Endothelial cell of umbilical vein (primary cell): ENCODE data around the gene PTPRD. TPM values are rescaled to one million over a fixed set of nuclear protein-coding genes. Genes with fewer than 3 reads are reported as not detected.

Experiments
- BruUV-seq: library from RNA; stranded (reverse); fragments of 400-500 nt; replicated peaks from 2 replicates; lab custom pipeline; 2021; lab: Mats Ljungman, UMichigan
- CTCF ChIA-PET: fragments of 300-600, 350-600 bp; sonication (Branson Sonifier 250); formaldehyde crosslinking; loops from one replicate; lab custom pipeline; 2021; ENCODE audit warnings: antibody characterized with exemption, inconsistent platforms; lab: Charles Lee
- POLR2A ChIA-PET: fragments of 300-600, 350-600 bp; sonication (Branson Sonifier 250); formaldehyde crosslinking; loops from one replicate; lab custom pipeline; 2021; ENCODE audit warnings: antibody characterized with exemption, inconsistent platforms; lab: Charles Lee
- DNase-seq: peaks from one replicate; pipeline ENCODE4 v3.0.0-alpha.2; 2011; ENCODE audit warnings: low read depth, low spot score
- FAIRE-seq: peaks from 2 replicates; lab custom pipeline; 2011; peaks lifted over from hg19 to GRCh38; lab: Jason Lieb, UNC
- H2AFZ ChIP-seq: 2 replicates; pipeline ENCODE4 v1.6.0; 2012; ENCODE audit warnings: low read depth, low read length, control low read depth, inconsistent platforms
- H3K27ac ChIP-seq: 2 replicates; pipeline ENCODE4 v1.5.1; 2011; ENCODE audit warnings: low read depth, mild to moderate bottlenecking, control low read depth, low read length, moderate library complexity; ENCODE audit not compliant: insufficient read depth
- H3K27me3 ChIP-seq, 2 experiments: 2 replicates each; pipeline versions ENCODE4 v1.6.0 to v1.6.1; 2011; ENCODE audit warnings: low read length in 2 of 2, mixed read lengths in 1 of 2; ENCODE audit not compliant: control insufficient read depth in 2 of 2, insufficient read depth in 2 of 2
- H3K36me3 ChIP-seq, 2 experiments: 2 replicates in 1 of 2; 3 replicates in 1 of 2; pipeline ENCODE4 v1.5.1; 2011; ENCODE audit warnings: low read length in 2 of 2, mild to moderate bottlenecking in 1 of 2, moderate library complexity in 1 of 2; ENCODE audit not compliant: control insufficient read depth in 2 of 2, insufficient read depth in 2 of 2; ENCODE audit errors: extremely low read depth in 1 of 2
- H3K4me1 ChIP-seq: 3 replicates; pipeline ENCODE4 v1.5.1; 2011; ENCODE audit warnings: mild to moderate bottlenecking, low read length; ENCODE audit not compliant: control insufficient read depth, insufficient read depth; ENCODE audit errors: extremely low read depth
- H3K4me2 ChIP-seq: 2 replicates; pipeline ENCODE4 v1.6.1; 2011; ENCODE audit warnings: low read length, control low read depth, mixed read lengths; ENCODE audit not compliant: insufficient read depth
- H3K4me3 ChIP-seq, 3 experiments: fragments of 200-600 bp in 1 of 3; sonication (generic), shearing (Covaris generic) in 1 of 3; replicated peaks in 1 of 3; 2 replicates each; pipeline ENCODE4 v1.5.1; 2011 to 2016; ENCODE audit warnings: control low read depth in 3 of 3, low read length in 3 of 3, mild to moderate bottlenecking in 2 of 3, inconsistent platforms in 1 of 3, low read depth in 1 of 3, moderate library complexity in 1 of 3; ENCODE audit not compliant: insufficient read depth in 1 of 3
- H3K79me2 ChIP-seq: 2 replicates; pipeline ENCODE4 v1.6.0; 2012; ENCODE audit warnings: low read length, inconsistent platforms; ENCODE audit not compliant: control insufficient read depth, insufficient read depth
- H3K9ac ChIP-seq: replicated peaks from 2 replicates; pipeline ENCODE3; 2011; ENCODE audit warnings: low read length, control low read depth; ENCODE audit not compliant: insufficient read depth; ENCODE audit errors: extremely low read depth
- H3K9me1 ChIP-seq: replicated peaks from 3 replicates; pipeline ENCODE4 v1.6.0; 2011; ENCODE audit warnings: mild to moderate bottlenecking, low read length; ENCODE audit not compliant: control insufficient read depth, insufficient read depth; ENCODE audit errors: extremely low read depth
- H3K9me3 ChIP-seq: replicated peaks from 2 replicates; pipeline ENCODE4 v1.5.1; 2012; ENCODE audit warnings: low read length, inconsistent platforms; ENCODE audit not compliant: control insufficient read depth, insufficient read depth
- H4K20me1 ChIP-seq: replicated peaks from 2 replicates; pipeline ENCODE3; 2011; ENCODE audit warnings: mild to moderate bottlenecking, low read length; ENCODE audit not compliant: control insufficient read depth, insufficient read depth; ENCODE audit errors: extremely low read depth
- EZH2 ChIP-seq: IDR thresholded peaks from 2 replicates; pipeline ENCODE4 v1.6.1; 2012; ENCODE audit warnings: borderline replicate concordance, low read depth, mild to moderate bottlenecking, moderate library complexity, low read length, inconsistent platforms; ENCODE audit not compliant: severe bottlenecking
- FOS ChIP-seq: IDR thresholded peaks from 2 replicates; pipeline ENCODE4 v1.6.1; 2011; ENCODE audit warnings: mild to moderate bottlenecking, low read length, moderate library complexity, borderline replicate concordance; ENCODE audit not compliant: insufficient read depth
- GATA2 ChIP-seq: IDR thresholded peaks from 2 replicates; pipeline ENCODE4 v1.7.0; 2011; ENCODE audit warnings: low read depth, mild to moderate bottlenecking, moderate library complexity, mixed read lengths, low read length; ENCODE audit not compliant: insufficient read length, insufficient read depth
- JUN ChIP-seq: IDR thresholded peaks from 2 replicates; pipeline ENCODE4 v1.6.1; 2011; ENCODE audit warnings: borderline replicate concordance, low read depth; ENCODE audit not compliant: insufficient read length, insufficient read depth
- MYC ChIP-seq: IDR thresholded peaks from one replicate; pipeline ENCODE4 v1.6.1; 2011; ENCODE audit warnings: mild to moderate bottlenecking, low read depth, low read length
- POLR2A ChIP-seq: IDR thresholded peaks from 2 replicates; pipeline ENCODE4 v1.6.1; 2012; ENCODE audit warnings: low read depth, mild to moderate bottlenecking, control low read depth, low read length
- POLR2AphosphoS5 ChIP-seq: IDR thresholded peaks from 2 replicates; pipeline ENCODE4 v1.6.1; 2012; ENCODE audit warnings: low read depth, mild to moderate bottlenecking, control low read depth, low read length, moderate library complexity; ENCODE audit not compliant: insufficient read depth
- dilution Hi-C: fragments of 300-500 bp; cut with MboI; formaldehyde crosslinking; loops from one replicate; pipeline ENCODE4 v1.15.0; 2019; ENCODE audit warnings: low sequenced_read_pairs; ENCODE audit not compliant: extremely low pct_ligation_motif_present
- intact Hi-C: fragments of 100-400 bp; cut with micrococcal nuclease; formaldehyde crosslinking; loops from one replicate; pipeline ENCODE4 v1.10.0; 2022
- polyA plus RNA-seq, 4 experiments: library from polyadenylated mRNA; depleted of rRNA in 3 of 4; stranded (reverse) in 3 of 4; unstranded in 1 of 4; fragments of >200 nt; gene quantifications; 2 replicates each; pipeline versions ENCODE4 v1.2.1 to v1.2.3, GENCODE V29; 2011 to 2012; ENCODE audit warnings: missing spikeins in 1 of 4
- total RNA-seq: library from RNA; stranded (reverse); gene quantifications from 2 replicates; pipeline ENCODE4 v1.2.3, GENCODE V29; 2021
- TF ChIP-seq, protein P1 (sequence below), 2 donors: IDR thresholded peaks; 1 replicate in 1 of 2; 2 replicates in 1 of 2; pipeline ENCODE4 v1.5.1; 2011; ENCODE audit warnings: low read length in 2 of 2, mild to moderate bottlenecking in 2 of 2, moderate library complexity in 2 of 2, control low read depth in 1 of 2, inconsistent platforms in 1 of 2, low read depth in 1 of 2; ENCODE audit not compliant: insufficient read depth in 1 of 2; ENCODE audit errors: extremely low read depth in 1 of 2
- TF ChIP-seq, protein P2 (sequence below): IDR thresholded peaks from 2 replicates; pipeline ENCODE4 v1.6.1; 2011; ENCODE audit not compliant: insufficient read depth, insufficient read length

Gene PTPRD
- total and polyA plus RNA-seq, 2 donors (not counting 3 experiments of a cell fraction or from before 2014, with no cell fraction given), result 5.5 to 5.7 TPM

DNA sequence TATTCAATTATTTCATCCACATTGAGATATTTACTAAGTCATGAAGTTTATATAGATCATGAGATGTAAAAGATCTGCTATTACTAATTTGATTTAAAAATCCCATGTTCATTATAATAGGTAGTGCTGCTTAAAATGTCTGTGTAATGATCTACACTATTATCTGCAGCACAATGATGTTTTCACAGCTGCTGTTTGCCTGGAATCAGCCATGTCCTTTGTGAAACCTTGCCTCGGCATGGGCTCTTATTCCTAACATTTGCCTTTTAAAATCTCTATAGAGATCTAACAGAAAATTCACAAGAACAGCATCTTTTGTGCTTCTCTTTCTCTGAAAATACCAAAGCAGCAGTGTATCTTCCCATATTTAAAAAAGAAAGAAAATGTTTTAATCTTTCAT is 444.6 kb downstream of the PTPRD start:
- Histone ChIP-seq H3K9me3 (no peaks in the 10 kb centered on the region), H2AFZ (no peak overlapping the region), H3K4me2 (no peak overlapping the region), H3K9me1 (no peaks in the 10 kb centered on the region), H3K4me3 (no peak overlapping the region), H4K20me1 (no peaks in the 10 kb centered on the region), H3K27me3 (no peaks in the 10 kb centered on the region), H3K9ac (no peak overlapping the region), H3K36me3 (no peaks in the 10 kb centered on the region), H3K27ac (no peak overlapping the region), H3K79me2 (no peaks in the 10 kb centered on the region), H3K4me1 (no peaks in the 10 kb centered on the region)
- ChIA-PET POLR2A (no interaction called here), CTCF (interaction anchor here (1.2 kb wide), 1 partner anchor 11 kb away, joined by 3 read pairs; no protein-coding TSS in a partner anchor)
- no peak for FAIRE-seq
- intact Hi-C loops (no loop called here), dilution Hi-C loops (no loop called here)
- no peak for DNase-seq
- BruUV-seq, result no TSS peak
- TF ChIP-seq, protein P1, sequence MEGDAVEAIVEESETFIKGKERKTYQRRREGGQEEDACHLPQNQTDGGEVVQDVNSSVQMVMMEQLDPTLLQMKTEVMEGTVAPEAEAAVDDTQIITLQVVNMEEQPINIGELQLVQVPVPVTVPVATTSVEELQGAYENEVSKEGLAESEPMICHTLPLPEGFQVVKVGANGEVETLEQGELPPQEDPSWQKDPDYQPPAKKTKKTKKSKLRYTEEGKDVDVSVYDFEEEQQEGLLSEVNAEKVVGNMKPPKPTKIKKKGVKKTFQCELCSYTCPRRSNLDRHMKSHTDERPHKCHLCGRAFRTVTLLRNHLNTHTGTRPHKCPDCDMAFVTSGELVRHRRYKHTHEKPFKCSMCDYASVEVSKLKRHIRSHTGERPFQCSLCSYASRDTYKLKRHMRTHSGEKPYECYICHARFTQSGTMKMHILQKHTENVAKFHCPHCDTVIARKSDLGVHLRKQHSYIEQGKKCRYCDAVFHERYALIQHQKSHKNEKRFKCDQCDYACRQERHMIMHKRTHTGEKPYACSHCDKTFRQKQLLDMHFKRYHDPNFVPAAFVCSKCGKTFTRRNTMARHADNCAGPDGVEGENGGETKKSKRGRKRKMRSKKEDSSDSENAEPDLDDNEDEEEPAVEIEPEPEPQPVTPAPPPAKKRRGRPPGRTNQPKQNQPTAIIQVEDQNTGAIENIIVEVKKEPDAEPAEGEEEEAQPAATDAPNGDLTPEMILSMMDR (IDR thresholded peaks at IDR 0.05; ENCODE audit: extremely low read depth in 1 of 2, insufficient read depth in 1 of 2, low read depth in 1 of 2, low read length in 2 of 2), result no peak
- no peak for TF ChIP-seq MYC
- TF ChIP-seq, protein P2, sequence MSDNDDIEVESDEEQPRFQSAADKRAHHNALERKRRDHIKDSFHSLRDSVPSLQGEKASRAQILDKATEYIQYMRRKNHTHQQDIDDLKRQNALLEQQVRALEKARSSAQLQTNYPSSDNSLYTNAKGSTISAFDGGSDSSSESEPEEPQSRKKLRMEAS, result no peak
- no peak for TF ChIP-seq JUN
- no peak for TF ChIP-seq EZH2

DNA sequence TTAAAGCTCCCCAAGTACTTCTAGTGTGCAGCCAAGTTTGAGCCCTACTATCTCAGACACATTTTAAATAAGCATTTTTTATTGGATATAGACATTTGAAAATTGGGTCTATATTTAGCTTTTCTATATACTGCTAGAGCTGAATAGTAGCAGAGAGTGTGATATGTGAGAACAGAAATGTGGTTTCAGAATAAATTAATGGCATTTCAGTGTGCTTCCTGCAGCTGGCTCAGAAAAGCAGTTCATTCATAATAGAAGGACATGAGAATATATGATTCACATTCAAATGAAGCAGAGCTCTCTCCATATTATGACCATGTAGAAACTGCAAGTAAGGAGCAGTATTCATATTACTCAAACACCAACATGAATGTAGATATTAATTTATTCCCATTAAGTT is 464.0 kb downstream of the PTPRD start:
- no peak for FAIRE-seq
- intact Hi-C loops, result no loop called here
- dilution Hi-C loops, result no loop called here

More for the DNA sequence above, 464.0 kb downstream of the PTPRD start:
- no peaks in the 10 kb centered on the region for H3K79me2 ChIP-seq
- no peaks in the 10 kb centered on the region for H4K20me1 ChIP-seq
- no peaks in the 10 kb centered on the region for H3K9me3 ChIP-seq
- no peak overlapping the region for H3K4me3 ChIP-seq
- ChIA-PET POLR2A (no interaction called here), CTCF (no interaction called here)
- no peaks in the 10 kb centered on the region for H3K27me3 ChIP-seq
- DNase-seq, result no peak
- no TSS peak for BruUV-seq
- H3K36me3 ChIP-seq, result no peaks in the 10 kb centered on the region
- no peak for TF ChIP-seq POLR2AphosphoS5
- TF ChIP-seq GATA2, result no peak
- no peak for TF ChIP-seq POLR2A
- no peak for TF ChIP-seq JUN
- TF ChIP-seq FOS, result no peak
- no peak for TF ChIP-seq EZH2
- TF ChIP-seq, protein P1 (IDR thresholded peaks at IDR 0.05; ENCODE audit: extremely low read depth in 1 of 2, insufficient read depth in 1 of 2, low read depth in 1 of 2, low read length in 2 of 2), result no peak
- no peak overlapping the region for H3K27ac ChIP-seq
- no peaks in the 10 kb centered on the region for H3K9me1 ChIP-seq
- H3K4me1 ChIP-seq, result no peaks in the 10 kb centered on the region
- H2AFZ ChIP-seq, result no peak overlapping the region
- no peak overlapping the region for H3K4me2 ChIP-seq
- H3K9ac ChIP-seq, result no peak overlapping the region
